GM18520 (cell line): ENCODE data around the gene ZCCHC7.
A peak's percentile ranks its signal among the peaks of the same experiment; 100 is the strongest.
"Not testable (repeated sequence)": the region's sequence is repeated elsewhere in the genome, so short reads cannot be mapped to it uniquely, and the experiment has no call there.

Experiments
- ATAC-seq: cut with Tn5 transposase; IDR thresholded peaks from one replicate; pipeline ENCODE4 v1.9.1; 2021; ENCODE audit not compliant: unreplicated experiment

The ZCCHC7 gene

DNA sequence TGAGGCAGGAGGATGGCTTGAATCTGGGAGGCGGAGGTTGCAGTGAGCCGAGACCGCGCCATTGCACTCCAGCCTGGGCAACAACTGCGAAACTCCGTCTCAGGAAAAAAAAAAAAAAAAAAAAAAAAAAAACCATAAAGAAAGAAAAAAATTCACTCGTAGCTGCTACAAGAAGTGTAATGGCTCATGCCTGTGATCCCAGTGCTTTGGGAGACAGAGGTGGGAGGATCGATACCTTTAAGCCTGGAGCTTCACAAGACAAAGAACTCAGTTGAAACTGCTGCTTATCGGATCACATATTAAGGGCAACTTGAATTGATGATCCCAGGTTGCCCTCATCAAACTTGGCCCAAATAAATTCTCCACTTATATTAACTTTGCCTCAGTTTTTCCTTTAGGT, 1.0 kb upstream of the ZCCHC7 start:
- ATAC-seq: no peak

DNA sequence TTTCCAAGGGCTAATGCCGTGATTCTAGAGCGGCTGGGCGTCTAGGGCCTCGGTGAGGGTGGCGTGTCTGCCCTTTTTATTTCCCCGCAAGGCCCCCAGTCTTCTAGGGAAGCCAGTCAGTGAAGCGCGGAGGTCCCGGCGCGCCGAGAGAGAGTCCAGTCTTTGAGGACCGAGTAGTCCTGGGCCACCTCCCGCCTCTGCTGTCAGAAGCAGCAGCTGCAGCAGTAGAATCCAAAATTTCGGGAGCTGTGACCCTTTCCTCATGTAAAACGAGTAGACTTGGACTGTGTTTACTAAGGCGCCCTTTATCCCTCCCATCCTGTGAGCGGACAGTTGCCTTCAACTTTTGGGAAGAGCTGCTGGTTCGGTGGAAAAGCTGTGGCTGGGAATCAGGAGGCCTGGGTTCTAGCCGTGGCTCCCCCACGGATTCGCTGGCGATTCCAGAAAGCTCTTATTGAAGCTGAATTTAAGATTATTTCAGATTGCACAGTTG, 515 bp downstream of the ZCCHC7 start:
- peak; percentile 4 for ATAC-seq

- no peak for ATAC-seq
Measured at GRCh38 chr9:37121881-37122280, 1.5 kb downstream of the ZCCHC7 start.

DNA sequence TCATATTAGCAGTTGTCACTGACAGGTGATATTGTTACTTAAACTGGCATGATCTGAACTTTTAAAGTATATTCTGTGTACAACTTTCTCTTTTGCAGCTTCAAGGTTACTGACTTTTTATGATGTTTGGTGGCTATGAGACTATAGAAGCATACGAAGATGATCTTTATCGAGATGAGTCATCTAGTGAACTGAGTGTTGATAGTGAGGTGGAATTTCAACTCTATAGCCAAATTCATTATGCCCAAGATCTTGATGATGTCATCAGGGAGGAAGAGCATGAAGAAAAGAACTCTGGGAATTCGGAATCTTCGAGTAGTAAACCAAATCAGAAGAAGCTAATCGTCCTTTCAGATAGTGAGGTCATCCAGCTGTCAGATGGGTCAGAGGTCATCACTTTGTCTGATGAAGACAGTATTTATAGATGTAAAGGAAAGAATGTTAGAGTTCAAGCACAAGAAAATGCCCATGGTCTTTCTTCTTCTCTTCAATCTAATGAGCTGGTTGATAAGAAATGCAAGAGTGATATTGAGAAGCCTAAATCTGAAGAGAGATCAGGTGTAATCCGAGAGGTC, 5.9 kb downstream of the ZCCHC7 start:
- no peak for ATAC-seq

- ATAC-seq: no peak
Measured at GRCh38 chr9:37127018-37127417, 6.6 kb downstream of the ZCCHC7 start.

DNA sequence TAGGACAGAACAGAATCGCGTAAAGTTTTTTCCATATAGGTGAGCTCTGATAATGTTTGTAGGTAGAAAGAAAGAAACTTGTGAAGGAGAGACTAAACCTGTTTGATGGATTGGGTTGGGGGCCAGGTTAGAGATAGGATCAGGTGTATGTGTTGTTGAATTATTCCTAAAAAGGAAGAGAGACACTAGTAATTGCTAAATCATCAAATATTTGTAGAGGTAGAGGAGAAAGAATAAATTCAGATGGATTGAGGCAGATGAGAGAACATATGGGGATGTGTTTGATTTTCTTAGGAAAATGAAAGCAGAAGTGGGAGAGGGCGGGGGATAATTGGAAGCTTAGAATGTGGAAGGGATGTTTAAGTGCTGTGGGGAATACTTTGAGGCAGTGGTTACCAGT, 7.7 kb downstream of the ZCCHC7 start:
- ATAC-seq: no peak

DNA sequence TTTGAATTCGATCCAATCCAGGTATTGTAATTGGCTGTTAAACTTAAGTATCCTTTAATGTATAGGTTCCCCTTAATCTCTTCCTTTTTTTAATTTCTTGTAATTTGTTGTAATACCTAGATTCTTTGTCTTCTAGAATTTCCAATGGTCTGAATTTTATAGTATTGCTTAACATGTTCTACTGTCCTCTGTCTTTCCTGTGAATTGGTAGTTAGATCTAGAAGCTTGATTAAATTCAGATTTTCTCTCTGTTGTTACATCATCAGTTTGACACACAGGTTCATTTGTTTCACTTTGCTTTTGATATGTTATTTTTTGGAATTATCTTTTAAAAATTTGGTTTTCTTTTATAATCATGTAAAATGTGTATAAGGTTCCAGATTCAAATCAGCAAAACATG, 13.8 kb downstream of the ZCCHC7 start:
- ATAC-seq: no peak

GRCh38 chr9:37141015-37141414, 20.6 kb downstream of the ZCCHC7 start:
- no peak for ATAC-seq

DNA sequence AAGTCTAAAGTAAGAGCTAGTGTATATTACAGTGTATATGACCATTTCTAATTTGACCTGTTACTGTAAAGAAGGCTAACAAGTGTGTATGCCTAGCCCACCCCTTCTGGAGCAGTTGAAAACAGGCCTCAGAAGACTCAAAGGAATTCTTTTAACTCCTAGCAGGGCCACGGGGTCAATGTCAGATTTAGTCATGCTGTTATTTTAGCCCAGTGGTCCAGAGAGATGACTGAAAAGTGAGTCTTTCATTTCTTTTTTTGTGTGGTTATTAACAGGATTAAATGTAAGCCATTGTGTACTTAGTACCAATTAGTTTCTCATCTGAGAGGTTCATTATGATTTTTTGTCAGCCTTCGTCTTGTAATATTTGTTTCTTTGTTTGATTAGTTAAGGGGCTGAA, 24.4 kb downstream of the ZCCHC7 start:
- ATAC-seq: no peak

- peak; percentile 70 for ATAC-seq
Measured at GRCh38 chr9:37146410-37146809, 26.0 kb downstream of the ZCCHC7 start.

DNA sequence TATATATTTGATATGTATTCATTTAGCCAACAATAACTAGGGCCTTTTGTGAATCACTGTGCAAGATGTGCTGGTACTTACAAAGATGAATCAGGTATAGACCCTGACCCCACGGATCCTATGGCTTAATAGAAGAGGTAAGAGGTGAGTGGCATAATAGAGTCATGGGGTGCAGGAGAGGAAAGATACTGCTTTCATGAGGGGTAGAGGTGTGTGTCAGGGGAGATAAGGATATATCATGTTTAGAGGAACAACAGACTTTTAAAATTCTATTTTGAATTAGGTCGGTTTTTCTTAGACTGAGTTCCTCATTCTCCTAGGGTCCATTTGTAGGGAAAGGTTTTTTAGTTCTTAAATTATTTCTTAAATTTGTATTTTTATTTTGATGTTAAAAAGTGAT, 27.8 kb downstream of the ZCCHC7 start:
- ATAC-seq: no peak

GRCh38 chr9:37149666-37150308, 29.4 kb downstream of the ZCCHC7 start:
- ATAC-seq: no peak

DNA sequence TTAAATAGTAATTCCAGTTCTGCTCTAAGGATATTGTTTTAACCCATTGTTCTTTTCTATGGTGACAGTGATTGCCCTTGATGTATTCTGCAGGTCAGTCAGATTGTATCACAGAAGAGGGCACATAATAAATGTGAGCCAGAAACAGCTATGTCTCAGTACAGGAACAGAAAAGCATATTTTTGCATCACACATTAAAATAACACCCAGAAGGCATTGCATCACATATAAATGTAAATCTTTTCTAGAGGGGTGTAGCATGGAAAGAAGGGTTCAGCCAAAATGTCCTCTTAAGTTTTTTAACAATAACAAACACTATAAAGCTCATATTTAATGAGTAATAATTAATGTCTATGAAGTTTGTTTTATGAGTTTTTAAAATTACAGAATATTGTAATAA, 30.0 kb downstream of the ZCCHC7 start:
- no peak for ATAC-seq

DNA sequence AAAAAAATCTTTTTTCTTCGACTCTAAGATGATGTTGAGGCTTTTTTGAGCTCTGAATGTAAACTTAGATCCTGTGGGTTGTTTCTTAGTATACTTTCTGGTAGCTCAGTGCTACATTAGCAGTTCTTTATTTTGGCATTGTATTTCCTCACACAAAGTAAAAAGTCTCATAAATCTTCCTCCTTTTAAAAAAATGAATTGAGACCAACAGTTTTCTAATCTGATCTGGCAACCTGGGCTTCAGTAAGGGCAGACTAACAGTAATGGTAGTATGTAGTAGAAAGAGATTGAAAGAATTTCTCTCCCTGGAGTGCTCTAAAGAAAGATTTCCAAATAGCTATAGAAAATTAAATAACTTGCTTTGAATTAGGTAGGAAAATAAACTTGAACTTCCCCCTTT, 31.4 kb downstream of the ZCCHC7 start:
- ATAC-seq: no peak

DNA sequence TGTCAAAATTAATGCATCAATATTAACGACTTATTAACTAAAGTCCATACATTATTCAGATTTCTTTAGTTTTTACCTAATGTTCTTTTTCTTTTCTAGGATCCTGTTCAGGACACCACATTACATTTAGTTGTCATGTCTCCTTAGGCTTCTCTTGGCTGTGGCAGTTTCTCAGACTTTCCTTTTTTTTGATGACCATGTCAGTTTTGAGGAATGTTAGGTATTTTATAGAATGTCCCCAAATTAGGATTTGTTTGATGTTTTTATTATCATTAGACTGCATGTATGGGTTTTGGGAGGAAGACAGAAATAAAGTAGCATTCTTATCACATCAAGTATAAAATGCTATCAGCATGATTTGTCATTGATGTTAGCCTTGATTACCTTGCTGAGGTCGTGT, 32.0 kb downstream of the ZCCHC7 start:
- ATAC-seq: no peak

DNA sequence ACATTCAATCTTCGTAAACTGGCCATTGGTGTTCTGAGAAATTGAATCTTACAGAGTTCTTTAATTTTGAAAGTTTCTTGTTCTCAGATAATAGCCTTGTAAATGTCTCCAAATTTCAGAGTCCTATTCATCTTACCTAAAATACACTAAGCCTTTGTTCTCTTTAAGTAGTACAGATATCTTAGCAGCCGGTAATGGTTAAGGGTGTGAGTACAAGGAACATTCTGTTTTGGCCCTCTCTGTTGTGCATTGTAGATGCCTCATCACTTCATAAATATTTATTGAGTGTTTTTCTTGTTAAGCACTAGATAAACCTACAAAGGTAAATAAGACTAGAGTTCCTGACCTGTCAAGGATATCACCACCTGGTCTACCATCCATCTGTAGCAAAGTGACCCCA, 35.2 kb downstream of the ZCCHC7 start:
- ATAC-seq: no peak

GRCh38 chr9:37156205-37156604, 35.8 kb downstream of the ZCCHC7 start:
- ATAC-seq: no peak

GRCh38 chr9:37156781-37157356, 36.5 kb downstream of the ZCCHC7 start:
- no peak for ATAC-seq

DNA sequence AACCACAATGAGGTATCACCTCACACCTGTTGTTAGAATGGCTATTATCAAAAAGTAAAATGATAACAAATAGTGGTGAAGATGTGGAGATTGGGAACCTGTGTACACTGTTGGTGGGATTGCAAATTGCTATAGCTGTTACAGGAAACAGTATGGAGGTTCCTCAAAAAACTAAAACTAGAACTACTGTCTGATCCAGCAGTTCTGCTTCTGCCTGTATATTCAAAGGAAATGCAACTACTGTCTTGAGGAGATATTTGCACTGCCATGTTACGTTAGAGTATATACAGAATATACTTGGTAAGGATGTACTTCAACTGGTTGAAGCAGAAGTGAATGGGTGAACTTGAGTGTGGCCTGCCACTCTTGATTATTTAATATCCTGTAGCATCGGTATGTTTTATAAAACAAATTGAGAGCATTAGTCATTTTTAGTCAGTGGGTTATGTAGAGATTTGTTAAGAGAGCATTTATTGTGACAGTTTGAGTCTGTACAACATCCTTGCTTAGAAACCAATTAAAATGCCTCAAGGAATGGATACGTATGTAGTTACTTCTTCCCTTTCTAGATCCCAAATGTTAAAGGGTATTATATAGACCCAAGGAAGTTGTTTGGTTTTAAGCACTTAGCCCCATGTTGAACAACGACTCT, 37.5 kb downstream of the ZCCHC7 start:
- no peak for ATAC-seq

- ATAC-seq: no peak
Measured at GRCh38 chr9:37163299-37163698, 42.9 kb downstream of the ZCCHC7 start.

DNA sequence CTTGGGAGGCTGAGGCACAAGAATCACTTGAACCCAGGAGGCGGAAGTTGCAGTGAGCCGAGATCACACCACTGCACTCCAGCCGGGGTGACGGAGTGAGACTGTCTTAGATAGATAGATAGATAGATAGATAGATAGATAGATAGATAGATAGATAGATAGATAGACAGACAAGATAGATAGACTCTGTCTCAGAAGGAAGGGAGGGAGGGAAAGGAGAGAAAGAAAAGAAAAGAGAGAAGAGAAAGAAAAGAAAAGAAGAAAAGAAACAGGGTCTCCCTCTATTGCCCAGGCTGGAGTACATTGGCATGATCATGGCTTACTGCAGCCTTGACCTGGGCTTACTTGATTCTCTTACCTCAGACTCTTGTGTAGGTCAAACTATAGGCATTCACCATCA, 44.0 kb downstream of the ZCCHC7 start:
- ATAC-seq: not testable (repeated sequence)

- ATAC-seq: no peak
Measured at GRCh38 chr9:37165644-37166043, 45.3 kb downstream of the ZCCHC7 start.
